Inferior parietal cortex (tissue), 1 donor: ENCODE measurements around the gene IRF2BP2.
A peak's percentile ranks its signal among the peaks of the same experiment; 100 is the strongest.
"Not testable (repeated sequence)": the region's sequence is repeated elsewhere in the genome, so short reads cannot be mapped to it uniquely, and the experiment has no call there.

Experiments used
- DNase-seq: peaks from one replicate; pipeline ENCODE4 v3.0.0-alpha.2; 2016; ENCODE audit errors: extremely low spot score

The IRF2BP2 gene

DNA sequence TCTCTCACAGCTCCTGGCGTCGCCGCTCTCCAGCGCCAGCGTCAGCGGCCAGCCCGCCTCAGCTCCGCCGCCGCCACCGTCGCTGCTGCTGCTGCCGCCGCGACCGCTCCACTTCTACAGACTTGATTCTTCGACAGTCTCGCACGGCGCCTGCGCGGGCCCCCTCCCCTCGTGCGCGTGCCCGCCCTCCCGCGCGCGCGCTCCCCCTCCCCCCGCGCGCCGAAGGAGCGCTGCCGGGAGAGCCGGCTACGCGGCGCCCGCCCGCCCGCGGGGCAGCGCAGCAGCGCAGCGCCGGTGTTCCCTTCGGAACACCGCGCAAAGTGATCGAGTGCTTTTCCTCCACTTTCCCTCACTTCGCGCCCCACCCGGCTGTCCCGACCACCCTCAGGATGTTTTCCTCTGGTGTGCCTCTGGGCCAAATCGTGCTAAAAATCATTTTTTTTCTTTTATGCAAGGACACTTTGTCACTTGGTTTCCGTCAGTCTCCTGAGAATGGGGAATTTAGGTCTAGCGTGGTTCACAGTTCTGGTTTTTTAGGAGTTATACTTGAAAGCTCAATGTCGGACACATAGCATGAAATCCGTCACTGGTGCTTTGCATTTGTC, at the start of gene IRF2BP2:
TSS of gene IRF2BP2 (minus strand) at position 118 of the 605 bp plus-strand sequence. CDS start 684 bp downstream, outside the sequence.
- DNase-seq = peak; percentile 76

DNA sequence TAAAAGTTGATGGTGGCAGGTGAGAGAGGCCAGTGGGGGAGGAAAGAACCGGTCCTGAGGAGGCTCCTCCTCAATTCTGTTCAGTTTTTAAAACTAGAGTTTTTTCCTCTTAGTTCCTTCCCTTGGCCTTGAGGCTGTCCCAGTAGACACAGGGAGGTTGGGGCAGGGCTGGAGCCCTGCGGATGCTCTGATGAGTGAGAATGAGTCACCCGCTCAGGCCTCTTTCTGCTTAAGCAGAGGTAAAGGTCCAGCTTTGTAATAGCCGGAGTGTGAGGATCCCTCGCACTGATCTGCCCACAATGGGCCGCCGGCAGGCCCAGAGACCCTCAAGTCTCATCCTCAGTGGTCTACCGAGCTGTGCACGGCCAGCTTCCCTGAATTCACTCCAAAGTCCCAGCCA, 49.6 kb upstream of the IRF2BP2 start:
- no peak for DNase-seq

DNA sequence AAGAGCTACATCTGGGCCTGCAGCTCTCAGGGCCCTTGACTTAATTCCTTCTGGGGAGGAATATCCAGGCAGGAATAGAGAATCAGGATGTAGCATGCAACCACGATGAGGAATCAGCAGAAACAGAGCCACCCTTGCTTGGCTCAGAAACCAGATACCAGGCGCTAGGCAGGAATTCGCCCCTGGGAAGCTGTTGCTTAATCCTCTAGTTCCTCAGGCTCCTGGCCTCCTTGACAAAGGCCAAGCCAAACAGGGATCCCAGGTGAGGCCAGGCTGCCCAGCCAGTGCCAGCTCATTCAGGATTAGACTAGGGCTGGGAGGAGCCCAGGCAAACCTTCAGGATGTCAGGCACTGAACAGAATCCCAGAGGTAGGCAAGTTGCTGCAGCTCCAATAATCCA, 48.2 kb upstream of the IRF2BP2 start:
- DNase-seq = no peak

DNA sequence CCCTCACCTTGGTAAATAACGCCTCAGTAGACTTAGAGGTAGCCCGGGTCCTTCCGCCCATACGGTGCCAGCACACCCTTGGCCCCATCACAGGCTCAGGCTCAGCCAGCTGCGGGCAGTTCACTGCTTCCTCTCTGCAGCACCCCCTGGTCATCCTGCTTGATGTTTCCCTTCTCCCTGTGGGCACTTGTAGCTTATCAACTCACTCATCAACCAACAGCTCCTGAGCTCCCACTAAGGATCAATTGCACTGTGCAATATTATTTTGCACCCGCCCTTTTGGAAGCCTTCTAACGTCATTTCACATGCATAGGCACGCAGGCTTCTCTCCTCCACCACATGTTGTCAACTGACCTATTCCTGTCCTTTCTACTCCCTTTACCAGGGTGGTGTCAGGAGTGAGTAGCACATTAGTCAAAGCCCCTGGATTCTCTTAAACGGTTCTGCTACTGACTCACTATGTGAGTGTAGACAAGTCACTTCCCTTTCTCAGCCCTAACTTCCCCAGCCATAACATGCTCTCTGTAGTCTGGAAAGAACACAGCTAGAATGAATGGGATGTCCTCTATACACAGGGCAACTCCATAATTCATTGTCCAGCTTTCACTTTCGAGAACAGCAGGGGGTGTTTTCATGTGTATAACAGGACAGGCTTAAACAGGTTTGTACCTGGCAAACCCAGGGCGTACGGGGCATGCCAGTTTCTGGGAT, 47.1 kb upstream of the IRF2BP2 start:
- DNase-seq = peak; percentile 6

DNA sequence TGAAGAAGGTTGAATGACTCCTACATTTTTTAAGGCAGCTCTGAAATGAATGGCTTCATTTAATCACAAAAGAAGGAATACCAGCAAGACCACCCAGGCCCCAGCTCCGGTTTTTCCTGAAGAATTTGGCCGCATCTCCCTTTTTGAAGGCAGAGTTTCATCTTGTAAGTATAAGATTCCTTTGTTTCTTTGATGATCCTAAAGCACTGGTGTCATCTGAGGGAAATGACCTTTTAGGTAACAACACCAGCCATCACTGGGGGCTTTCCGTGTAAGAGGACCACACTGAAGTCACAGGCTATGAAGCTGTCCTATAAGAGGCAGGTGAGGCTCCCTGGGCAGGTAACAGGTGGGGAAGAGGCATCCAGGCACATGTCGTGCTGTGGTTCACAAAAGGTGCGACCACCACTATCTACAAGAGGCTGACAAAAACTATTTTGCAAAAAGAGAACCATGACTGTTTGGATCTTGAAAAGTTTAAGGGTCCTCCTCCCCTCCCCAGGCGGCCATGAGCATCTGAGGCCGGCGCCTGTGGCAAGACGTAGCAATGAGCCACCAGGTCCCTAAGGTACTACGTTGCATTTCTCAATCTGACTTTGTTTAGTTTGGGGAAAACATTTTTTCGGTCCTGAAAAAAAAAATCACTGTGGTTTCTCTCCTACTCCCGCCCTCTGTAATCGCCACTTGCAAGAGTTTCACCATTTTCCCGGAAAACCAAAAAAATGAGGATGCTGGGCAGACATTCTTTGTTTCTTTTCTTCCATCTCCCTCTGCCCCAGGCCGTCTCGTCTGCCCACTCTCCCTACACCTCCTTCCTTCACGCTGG, 46.3 kb upstream of the IRF2BP2 start:
- DNase-seq = no peak

DNA sequence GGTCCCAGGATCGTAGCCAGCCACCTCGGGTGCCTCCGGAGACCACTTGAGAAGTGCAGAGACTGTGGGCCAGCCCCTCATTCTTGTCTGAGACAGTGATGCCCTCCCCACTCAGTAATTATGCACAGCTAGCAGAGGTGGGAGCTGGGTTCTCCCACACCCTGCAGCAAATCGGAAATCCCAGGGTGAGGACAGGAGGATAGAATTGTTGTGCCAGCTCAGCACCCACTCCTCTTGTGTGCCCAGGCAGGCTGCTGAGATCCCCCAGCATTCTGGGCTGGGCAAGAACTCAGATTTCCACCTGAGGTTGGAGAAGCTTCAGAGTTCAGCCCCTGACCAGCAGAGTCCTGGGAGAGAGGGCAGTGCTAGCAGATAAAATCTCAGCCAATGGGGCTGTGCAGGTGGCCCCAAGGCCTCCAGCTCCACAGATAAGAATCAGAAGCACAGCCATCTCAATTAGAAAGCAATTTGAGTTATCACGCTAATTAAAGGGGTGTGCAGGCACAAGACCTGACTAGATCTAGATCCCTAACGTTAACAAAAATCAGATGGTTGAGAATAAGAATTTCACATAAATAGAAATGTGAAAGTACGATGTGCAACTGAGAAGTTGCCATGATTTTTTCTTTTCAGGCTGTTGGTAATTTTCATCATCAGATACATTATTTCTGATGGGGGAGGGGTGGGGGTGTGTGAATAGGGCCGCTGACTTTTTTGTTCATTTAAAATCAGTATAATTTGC, 45.5 kb upstream of the IRF2BP2 start:
- no peak for DNase-seq

DNA sequence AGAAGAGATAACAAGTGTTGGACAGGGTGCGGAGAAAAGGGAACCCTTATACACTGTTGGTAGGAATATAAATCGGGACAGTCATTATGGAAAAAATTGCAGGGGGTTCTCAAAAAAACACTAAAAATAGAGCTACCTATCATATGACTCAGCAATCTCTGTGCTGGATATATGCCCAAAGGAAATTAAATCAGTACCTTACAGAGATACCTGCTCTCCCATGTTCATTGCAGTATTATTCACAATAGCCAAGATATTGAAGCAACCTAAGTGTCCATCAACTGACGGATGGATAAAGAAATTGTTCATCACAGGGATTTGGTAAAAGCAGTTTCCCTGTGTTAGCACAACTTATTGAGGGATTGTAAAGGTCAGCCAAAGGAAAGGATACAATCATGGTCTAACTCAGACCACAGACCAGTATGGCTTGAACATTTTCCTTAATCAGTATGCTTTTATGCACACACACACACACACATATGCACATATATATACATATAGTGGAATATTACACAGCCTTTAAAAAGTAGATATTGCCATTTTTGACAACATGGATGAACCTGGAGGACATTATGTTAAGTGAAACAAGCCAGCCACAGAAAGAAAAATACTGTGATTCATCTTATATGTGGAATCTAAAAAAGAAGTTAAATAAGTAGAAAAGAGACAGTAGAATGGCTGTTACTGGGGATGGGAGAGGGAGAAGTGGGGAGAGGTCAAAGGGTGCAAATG, 44.2 kb upstream of the IRF2BP2 start:
- no peak for DNase-seq

DNA sequence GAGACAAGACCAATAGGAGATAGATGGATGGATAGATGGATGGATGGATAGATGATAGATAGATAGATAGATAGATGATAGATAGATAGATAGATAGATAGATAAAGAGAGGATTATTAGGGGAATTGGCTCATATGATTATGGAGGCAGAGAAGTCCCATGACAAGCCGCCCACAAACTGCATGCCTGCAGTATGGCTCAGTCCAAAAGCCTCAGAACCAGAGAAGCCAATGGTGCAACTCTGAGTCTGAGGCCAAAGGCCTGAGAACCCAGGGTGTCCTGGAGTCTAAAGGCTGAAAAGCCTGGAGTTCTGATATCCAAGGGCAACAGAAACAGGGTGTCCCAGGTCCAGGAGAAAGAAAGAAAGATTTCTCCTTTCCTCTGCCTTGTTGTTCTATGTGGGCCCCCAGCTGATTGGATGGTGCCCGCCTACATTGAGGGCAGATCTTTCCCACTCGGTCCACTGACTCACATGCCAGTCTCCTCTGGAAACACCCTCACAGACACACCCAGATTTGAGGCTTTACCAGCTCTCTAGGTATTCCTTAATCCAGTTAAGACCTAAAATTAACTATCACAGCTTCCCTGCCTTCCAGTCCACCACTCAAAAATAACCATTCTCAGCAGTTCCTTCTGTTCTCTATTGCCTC, 39.6 kb upstream of the IRF2BP2 start:
- no peak for DNase-seq

DNA sequence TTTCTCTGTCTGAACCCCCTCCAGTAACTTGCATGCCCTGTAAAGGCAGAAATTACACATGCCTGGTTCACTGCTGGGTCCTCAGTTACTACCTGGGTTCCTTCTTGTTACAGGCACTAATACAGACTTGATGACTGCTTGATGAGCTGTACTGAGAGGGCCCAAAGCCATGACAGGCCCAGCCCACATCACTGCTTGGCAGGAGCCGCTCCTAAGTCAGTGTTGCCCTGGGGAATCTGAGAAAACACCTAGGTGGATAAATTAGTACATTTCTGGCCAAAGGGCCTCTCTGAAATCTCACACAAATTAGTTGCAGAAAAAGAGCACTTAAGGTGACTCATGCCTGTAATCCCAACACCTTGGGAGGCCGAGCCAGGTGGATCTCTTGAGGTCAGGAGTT, 37.8 kb upstream of the IRF2BP2 start:
- no peak for DNase-seq

DNA sequence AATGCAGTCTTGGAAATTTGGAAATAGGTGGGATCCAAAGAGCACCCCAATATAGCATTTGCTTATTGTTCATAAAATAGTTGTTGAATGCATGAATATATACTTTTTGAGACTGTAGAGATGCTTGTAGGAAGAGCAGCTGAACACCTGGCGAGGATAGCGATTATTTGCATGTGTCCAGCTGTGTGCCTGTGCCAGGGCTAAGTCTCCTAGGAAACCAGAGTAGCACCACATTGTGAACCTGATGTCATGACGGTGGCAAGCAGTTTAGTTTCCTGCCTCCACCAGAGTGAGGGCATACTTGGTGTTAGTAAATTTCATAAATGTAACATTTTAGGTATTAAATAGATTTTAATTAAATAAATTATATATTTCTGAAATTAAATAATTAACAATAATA, 37.3 kb upstream of the IRF2BP2 start:
- no peak for DNase-seq

DNA sequence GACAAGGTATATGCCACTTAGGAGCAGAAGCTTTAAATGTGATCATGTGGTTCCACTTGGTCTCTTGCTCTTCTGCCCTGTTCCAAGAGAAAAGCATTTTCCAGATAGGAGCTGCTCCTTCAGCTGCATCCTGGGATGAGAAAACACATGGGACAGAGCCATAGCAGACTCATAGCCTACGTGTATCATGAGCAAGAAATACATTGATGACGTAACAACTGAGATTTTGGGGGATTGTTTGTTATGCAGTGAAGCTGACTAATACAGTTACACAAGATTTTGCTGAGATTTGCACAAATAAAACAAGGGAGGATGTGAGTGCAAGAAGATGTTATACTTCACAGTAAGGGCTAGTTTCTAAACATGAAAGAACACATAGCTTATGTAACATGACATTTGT, 36.0 kb upstream of the IRF2BP2 start:
- no peak for DNase-seq

DNA sequence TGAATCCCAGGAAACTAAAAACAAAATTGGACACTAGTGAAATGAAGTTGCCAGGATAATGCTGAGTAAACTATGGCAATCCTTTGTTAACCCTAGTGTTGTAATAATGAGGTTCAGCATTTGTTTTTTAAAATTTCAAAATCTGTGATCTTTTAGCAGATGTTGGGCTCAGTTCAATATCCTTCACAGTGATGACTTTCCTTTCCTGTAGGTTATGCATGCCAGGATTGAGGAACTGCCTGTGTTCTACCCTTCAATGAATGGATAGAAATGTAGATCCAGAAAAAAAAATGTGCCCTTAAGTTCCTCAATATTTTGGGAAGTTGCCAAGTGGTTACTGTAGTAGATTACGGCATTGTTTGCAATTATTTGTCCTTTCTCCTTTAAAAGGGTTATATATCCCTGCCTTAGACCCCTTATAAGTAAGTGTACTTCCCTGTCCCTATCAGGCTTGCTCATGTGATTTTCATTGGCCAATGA, 35.5 kb upstream of the IRF2BP2 start:
- no peak for DNase-seq

DNA sequence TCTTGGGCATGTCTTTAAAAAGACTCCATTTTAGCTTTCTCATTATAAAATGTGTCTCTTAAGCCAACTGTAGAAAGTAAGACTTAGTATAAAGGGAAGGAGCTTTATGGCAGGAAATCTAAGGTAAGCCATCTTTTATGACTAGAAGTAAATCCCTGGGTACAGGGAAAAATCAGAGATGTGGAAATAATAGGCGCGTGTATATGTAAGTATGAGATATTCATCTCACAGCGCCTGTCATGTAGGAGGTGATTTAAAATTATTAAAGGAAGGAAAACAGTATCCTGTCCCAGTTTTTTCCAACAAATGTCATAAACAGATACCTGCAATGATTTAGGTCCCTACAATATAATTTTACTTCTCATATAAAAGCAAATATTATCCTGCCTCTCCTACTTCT, 35.0 kb upstream of the IRF2BP2 start:
- DNase-seq = no peak

DNA sequence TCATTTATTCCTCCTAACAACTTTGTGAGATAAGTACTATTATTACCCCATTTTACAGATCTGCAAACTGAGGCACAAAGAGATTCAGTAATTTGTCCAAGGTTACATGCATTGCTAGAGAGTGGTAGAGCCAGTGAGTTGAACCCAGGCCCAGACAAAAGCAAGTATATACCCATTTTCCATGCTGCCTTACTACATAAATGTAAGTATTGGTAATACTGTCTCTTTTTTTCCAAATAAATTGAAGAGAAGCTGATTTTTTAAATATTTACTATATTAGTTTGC, 33.8 kb upstream of the IRF2BP2 start:
- DNase-seq = no peak

DNA sequence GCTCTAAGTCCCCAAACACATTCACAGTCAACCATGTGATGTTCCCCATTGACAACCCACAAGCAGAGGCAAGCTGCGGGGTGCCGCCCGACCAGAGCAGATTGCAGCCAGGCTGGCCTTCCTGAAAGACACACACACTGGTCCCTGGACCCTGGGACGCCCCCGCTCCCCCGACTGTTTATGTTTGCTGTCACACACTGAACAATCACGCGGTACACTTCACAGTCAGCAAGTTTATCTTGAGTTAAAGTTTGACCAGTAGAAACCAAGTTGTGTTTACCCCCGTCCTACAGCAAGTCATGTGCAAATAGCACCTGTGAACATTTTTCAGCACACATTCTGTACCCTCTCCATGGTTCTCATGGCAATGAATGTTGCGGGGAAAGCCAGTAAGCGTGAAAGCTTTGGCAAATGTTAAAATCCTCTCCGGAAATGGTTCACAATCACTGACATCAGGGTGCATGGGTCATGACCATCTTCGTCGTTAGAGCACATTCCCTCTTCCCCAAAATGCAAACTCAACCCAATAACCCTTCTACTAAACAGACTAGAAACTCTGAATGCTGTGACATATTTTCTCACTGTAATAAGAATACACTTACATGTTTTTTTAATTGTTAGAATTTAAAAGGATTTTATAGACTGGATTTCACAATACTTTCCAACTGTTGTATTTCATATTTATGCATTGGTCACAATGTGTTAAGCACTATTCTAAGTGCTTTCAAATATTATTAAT, 33.3 kb upstream of the IRF2BP2 start:
- DNase-seq = no peak

DNA sequence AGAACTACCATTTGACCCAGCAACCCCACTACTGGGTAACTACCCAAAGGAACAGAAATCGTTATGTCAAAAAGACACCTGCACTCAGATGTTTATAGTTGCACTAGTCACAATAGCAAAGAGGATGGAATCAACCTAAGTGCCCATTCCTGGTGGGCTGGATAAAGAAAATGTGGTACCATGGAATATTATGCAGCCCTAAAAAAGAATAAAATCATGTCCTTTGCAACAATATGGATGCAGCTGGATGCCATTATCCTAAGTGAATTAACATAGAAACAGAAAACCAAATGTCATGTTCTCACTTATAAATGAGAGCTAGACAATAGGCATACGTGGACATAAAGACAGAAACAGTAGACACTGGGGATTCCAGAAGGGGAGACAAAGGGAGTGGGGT, 32.5 kb upstream of the IRF2BP2 start:
- DNase-seq = no peak

DNA sequence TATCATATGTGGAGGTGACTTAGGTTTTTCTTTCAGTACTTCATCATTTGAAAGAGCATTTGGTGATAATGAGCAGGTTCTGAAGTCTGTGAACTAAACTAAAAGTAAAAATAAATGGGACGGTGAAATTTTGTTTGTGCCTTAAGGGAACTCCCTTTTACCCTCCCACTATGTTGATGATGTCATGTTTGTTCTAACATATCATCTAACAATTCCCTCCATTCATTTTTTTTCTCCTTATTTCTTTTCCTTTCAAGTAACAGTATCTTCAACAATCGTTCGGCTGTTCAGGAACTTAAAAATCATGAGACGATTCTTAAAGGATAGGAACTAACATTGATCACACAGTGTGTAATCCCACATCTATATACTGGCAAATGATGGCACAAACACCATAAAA, 30.0 kb upstream of the IRF2BP2 start:
- no peak for DNase-seq

DNA sequence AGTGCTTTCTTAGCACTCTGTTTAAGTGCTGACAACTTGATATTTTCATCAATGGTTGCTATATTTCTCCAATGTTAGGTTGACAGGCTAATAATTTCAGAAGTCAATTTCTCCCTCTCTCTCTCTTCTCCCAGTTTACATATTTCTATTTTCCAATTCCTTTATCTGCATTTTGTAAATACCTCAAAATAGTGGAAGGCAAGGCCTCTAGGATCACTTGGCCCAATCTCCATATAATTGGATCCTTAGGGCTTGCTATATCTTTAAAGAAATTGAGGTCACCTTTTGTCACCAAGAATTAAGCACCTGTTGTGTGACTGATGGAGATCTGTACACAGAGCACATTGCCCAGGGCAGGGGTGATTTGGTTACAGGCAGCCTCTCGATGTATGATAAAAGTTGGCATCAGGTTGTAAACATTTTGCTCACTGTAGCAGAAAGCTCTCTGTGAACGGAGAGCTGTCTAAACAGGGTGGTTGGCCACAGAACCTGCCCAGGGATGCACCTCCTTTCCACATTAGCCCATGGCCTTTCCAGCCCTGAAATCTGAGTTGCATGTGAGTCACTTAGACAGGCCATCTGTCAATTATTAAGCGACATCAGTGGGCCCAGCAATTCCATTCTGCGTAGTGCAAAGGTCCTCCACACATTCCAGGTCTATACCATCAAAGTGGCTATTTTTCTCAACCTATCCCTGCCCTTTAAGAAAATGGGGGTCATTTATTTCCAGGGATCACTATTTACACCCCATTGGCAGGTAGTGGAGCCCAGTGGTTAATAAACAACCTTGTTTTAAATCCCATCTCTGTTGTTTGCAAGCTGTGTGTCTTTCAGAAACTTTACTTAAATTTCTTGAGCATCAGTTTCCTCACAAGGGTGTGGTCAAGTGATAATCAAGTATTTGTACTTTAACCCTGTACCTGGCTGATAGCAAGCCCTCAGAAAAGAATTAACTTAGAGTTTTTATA, 29.1 kb upstream of the IRF2BP2 start:
- DNase-seq = no peak

DNA sequence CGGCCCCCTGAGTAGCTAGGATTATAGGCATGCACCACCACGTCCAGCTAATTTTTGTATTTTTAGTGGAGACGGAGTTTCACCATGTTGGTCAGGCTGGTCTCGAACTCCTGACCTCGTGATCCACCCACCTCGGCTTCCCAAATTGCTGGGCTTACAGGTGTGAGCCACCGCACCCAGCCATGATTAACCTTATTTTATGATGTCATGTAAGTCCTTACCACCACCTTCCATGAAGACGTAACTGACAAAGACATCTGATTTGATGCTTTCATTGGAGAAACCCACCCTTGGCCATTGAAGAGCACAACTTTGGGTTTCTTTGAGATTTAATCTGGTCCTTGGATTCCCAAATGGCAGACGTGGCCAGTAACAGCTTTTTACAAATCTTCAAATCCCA, 24.9 kb upstream of the IRF2BP2 start:
- DNase-seq = not testable (repeated sequence)
